A204.1 (cell line): ENCODE measurements around the gene NUP133.
"Not testable (repeated sequence)": the region's sequence is repeated elsewhere in the genome, so short reads cannot be mapped to it uniquely, and the experiment has no call there.

Experiments
- FAIRE-seq: peaks from 2 replicates; lab custom pipeline; 2012; peaks lifted over from hg19 to GRCh38; lab: Jason Lieb, UNC

NUP133 gene

DNA sequence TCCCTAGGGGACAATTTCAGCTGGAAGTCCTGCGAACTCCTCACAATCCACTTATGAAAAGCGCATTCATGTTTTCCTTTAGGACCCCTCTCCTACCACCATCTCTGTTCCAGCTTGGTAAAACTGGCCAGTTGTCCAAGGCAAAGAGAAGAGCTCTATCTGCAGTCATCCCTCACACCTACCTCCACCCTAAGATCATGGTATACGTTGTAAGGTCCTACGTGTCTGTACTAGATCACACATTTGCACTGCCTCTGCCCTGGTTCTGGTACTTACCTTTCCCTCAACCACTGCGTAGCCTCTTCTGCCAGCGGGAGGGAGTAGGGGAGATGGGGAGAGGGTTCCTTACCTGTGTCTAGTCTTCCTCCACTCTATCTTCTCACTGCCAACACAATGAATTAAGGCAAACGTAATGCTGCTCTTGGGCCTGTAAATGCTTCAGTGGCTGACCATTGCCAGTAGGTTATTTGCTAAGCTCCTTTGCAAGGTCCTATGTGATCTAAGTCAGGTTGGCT is 739 bp upstream of the NUP133 start:
- FAIRE-seq = no peak

- FAIRE-seq = no peak
These were observed 639 bp downstream of the NUP133 start for GRCh38 chr1:229507502-229507901.

GRCh38 chr1:229506633-229507032 is 1.5 kb downstream of the NUP133 start:
- FAIRE-seq = no peak

DNA sequence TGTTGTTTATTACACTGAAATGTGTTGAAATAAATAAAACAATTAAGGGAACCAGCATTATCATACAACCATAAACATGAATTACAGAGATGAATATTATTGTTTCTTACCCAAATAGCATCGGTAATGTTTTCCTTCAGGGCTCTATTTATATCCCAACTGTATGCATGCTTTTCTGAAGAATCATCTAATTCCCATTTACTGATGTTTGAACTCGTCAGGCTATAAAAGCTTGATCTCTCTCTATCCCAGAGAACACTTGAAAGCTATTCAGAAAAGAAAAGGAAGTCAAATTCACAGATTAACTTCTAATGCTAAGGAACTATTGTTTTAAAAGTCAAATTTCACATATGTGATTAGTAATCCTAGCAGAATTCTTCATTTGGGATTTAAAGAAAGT is 12.4 kb downstream of the NUP133 start:
- no peak for FAIRE-seq

- FAIRE-seq = no peak
These were observed 21.0 kb downstream of the NUP133 start for GRCh38 chr1:229487181-229487580.

GRCh38 chr1:229485318-229485717 is 22.8 kb downstream of the NUP133 start:
- no peak for FAIRE-seq

DNA sequence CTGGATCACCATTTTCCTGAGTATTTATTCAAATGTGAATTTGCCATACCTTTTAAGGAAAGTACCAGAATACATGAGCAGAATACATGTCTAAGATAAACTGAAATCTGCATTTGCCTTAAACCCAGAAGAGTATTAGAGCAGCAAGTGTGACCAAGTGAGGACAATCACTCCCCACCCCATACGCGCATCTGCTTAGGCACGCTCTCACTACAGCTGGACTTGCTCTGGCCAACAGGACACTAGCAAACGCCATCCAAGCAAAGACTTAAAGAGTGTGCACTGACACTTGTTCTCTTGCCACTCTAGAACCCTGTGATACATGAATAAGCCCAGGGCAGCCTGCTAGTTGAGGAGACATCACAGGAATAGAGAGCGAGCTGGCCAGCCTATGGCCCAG is 25.6 kb downstream of the NUP133 start:
- FAIRE-seq = no peak

GRCh38 chr1:229480495-229480894 is 27.6 kb downstream of the NUP133 start:
- FAIRE-seq = no peak

- no peak for FAIRE-seq
These were observed 28.3 kb downstream of the NUP133 start for GRCh38 chr1:229479660-229480399.

GRCh38 chr1:229478852-229479251 is 29.3 kb downstream of the NUP133 start:
- FAIRE-seq = no peak

DNA sequence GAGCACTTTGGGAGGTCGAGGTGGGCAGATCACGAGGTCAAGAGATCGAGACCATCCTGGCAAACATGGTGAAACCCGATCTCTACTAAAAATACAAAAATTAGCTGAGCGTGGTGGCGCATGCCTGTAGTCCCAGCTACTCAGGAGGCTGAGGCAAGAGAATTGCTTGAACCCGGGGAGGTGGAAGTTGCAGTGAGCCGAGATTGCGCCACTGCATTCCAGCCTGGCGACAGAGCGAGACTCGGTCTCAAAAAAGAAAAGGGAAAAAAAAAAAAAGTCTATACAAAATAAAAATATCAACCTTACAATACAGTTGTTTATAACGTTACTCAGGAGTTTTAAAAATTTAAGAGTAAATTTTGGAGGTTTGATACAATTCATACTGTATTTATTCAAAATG is 32.3 kb downstream of the NUP133 start:
- FAIRE-seq = not testable (repeated sequence)

DNA sequence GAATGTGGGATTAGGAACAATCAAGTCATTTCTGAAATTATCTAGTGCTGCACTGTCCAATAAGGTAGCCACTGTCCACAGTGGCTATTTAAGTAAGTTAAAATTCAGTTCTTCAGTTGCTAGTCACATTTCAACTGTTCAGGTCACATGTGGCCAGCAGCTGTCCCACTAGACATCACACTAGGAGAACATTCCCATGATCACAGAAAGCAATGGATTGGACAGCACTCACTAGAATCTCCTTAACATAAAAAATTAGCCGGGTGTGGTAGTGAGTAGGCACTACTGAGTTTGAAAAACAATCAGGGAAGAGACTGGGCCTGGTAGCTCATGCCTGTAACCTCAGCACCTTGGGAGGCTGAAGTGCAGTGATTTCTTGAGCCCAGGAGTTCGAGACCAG is 33.6 kb downstream of the NUP133 start:
- no peak for FAIRE-seq

DNA sequence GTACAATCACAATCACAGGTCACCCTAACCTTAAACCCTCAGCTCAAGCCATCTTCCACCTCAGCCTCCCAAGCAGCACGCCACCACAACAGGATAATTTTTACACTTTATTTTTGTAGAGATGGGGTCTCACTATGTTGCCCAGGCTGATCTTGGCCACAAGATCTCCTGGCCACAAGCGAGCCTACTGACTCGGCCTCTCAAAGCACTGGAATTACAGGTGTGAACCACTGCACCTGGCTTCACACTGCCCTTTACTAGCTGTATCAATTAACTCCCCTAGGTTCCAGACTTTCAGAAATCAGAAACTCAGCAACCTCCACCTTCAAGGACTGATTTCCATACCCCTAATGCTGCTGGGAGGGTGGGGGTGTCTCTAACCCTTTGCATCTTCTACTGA is 37.0 kb downstream of the NUP133 start:
- no peak for FAIRE-seq

DNA sequence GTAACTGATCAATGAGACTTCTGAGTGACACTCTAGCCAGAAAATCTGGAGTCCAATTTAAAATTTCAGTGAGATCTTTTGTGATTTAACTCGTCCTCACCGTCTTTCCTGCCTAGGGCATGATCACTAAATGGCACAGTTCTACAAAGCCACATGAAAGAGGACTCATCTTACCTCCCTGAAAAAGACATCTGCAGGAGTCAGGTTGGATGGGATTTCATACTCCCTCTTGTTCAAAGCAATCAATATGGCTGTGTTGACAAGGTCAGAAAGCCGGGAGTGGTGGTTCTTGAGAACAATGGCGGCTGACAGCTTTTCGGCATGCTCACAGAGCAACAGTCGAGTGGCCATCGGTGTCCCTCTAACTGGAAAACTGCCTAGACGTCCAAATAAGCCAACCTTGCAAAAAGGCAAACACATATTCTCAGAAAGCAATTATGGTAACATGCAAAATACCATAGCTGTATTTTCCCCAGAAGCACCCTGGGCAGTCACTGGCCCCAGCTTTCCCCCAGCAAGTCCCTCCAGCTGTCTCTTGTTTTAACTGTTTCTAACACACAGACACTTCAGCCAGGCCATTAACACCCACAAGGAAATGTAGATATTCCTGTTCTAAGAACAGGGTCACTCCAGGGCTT is 37.6 kb downstream of the NUP133 start:
- FAIRE-seq = no peak

GRCh38 chr1:229466887-229467286 is 41.3 kb downstream of the NUP133 start:
- FAIRE-seq = no peak

GRCh38 chr1:229464672-229465071 is 43.5 kb downstream of the NUP133 start:
- no peak for FAIRE-seq

DNA sequence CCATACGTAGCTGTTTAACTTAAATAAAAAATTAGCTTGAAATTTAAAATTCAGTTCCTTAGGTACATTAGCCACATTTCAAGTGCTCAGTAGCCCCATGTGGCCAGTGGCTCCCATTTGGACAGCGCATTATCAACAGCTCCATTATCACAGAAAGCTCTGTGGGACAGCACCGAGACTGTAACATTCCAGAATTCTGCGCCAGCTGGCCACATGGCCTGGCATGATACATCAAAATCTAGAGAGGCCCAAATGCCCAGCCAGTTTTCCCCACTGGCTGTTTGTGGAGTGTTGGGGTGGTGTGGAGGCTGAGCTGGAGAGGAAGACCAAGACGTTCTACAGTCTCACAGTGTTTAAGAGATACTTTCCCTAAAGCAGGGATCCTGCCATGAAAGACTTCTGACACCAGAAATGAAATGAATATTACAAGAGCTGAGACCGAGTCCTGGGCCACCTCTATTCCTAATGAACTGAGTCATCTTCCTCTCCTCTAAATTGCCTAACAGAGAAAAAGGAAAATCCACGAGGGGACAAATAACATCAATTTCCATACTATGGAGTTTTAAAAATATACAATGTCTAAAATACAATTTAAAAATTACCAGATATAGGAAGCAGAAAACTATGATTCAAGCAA is 47.0 kb downstream of the NUP133 start:
- no peak for FAIRE-seq

- no peak for FAIRE-seq
These were observed 48.3 kb downstream of the NUP133 start for GRCh38 chr1:229459815-229460214.

GRCh38 chr1:229457436-229457835 is 50.7 kb downstream of the NUP133 start:
- peak; percentile 74 for FAIRE-seq

GRCh38 chr1:229456016-229456415 is 52.1 kb downstream of the NUP133 start:
- FAIRE-seq = no peak

DNA sequence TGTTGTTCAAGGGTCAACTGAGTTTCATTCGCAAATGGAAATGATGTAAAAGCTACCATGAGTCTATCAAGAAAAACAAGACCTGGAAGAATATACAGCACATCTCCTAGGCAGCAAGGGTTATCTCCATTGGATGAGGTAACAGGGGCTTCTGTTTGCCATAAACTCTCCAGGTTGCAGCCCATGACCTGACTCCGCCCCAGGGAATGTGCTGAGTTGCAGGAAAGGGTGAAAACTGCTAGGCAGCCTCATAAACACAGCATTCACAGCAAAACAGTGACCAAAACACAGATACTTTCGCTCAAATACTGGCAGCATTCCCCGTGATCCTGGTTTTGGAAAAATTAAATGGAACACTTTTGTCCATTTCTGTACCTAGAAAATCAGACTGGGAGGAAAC is 54.1 kb downstream of the NUP133 start:
- FAIRE-seq = no peak

DNA sequence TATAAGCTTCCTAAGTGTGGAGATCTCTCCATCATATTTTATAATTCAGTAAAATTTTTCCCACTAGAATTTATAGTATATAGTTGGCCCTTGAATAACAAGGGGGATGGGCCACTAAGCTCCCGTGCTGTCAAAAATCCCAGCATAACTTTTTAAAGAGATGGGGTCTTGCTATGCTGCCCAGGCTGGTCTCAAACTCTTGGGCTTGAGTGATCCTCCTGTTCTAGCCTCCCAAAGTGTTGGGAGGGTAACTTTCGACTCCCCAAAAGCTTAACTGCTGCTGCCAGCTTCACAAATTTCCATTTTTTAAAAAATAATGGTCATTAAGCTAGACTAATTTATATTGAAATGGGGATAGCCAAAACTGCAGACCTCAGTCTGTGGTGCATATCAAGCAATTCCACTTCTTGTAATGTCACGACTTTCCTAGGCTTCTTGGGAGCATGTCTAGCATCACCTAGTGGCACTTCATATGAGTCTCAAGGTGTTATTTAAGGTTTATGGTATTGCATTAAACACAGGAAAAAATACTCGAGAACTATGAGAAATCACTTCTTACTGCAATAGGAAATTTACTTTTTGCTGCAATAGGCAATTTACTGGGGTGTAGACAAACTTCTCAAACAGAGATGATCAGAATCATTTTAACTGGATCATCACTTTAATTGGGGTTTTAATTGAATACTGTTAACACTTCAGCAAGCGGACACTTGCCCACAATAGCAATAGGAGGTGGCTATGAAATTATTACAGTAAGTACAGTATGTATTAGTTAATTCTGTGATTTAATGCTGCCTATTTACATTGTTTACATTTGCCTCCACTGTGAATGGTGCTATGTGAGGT is 55.0 kb downstream of the NUP133 start:
- peak; percentile 37 for FAIRE-seq
